Smooth muscle cell of the pulmonary artery (primary cell): ENCODE data around the gene GBP3. TPM values are rescaled to one million over a fixed set of nuclear protein-coding genes. Genes with fewer than 3 reads are reported as not detected.

Experiments used
- total RNA-seq: library from RNA; depleted of rRNA; stranded (reverse); fragments of >200 nt; gene quantifications from 2 replicates; pipeline ENCODE4 v1.2.3, GENCODE V29; 2014

Gene GBP3, protein sequence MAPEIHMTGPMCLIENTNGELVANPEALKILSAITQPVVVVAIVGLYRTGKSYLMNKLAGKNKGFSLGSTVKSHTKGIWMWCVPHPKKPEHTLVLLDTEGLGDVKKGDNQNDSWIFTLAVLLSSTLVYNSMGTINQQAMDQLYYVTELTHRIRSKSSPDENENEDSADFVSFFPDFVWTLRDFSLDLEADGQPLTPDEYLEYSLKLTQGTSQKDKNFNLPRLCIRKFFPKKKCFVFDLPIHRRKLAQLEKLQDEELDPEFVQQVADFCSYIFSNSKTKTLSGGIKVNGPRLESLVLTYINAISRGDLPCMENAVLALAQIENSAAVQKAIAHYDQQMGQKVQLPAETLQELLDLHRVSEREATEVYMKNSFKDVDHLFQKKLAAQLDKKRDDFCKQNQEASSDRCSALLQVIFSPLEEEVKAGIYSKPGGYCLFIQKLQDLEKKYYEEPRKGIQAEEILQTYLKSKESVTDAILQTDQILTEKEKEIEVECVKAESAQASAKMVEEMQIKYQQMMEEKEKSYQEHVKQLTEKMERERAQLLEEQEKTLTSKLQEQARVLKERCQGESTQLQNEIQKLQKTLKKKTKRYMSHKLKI
- 12.1 and 19.3 TPM in 2 replicates for total RNA-seq

GRCh38 chr1:89022167-89022959 is at the start of gene GBP3:
GBP3 (minus strand) TSS chr1:89022866; CDS start chr1:89020721, 2,145 bp downstream.

DNA sequence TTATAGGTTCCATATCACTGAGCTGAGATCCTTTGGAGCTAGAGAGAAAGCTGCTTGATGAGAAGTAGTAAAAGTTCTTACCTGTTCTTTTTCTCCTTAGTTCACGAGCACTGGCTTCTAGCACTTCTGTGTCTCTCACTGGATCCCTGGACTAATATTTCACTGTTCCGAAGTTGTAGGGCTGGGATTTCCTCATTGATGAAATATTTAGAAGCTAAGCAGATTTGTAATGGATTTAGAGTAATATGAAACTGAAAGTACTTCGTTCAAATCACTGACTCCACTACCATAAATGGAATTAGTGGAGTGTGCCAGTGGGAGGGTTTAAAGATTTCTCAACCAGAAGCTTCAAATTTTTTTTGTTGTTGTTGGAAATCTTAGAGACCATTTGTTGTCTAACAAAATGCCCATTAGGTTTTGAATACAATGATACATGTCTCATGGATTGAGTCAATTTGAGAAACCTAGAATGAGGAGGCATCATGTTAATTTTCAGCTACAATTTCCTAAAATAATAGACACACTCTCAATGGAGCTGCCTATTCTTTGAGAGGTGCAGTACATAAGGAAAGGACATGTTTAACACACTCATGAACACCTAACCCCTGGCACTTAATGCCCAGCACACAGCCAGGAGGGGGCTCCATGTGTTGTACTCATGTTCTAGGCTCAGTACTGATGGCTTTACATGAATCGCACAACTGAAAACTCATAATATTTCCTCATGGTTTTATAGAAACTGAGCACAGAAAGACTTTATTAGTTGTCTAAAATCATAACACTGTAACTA is 42.6 kb upstream of the GBP3 start, which contains the start of gene GBP1:
Gene GBP1, minus strand, starts transcription at position 130 of the 790 bp plus-strand sequence. CDS start 1,974 bp downstream, outside the sequence.

Other genes starting within 250 kb of the GBP3 start
- 27.9 and 37.4 TPM in 2 replicates for gene GTF2B, start 131.3 kb downstream of the GBP3 start, total RNA-seq
- gene KYAT3, start 30.2 kb downstream of the GBP3 start, total RNA-seq = 15.6 and 21.7 TPM in 2 replicates
- gene RBMXL1, start 30.2 kb downstream of the GBP3 start, total RNA-seq = 7.0 and 9.9 TPM in 2 replicates
- 12.4 and 15.1 TPM in 2 replicates for gene GBP1, start 42.3 kb upstream of the GBP3 start, total RNA-seq
- gene GBP2, start 103.2 kb upstream of the GBP3 start, total RNA-seq = 24.2 and 44.6 TPM in 2 replicates
- gene GBP7, start 153.1 kb upstream of the GBP3 start, total RNA-seq = not detected in 2 replicates
- 0.52 and 0.66 TPM in 2 replicates for gene GBP4, start 176.1 kb upstream of the GBP3 start, total RNA-seq
- gene GBP5, start 250.0 kb upstream of the GBP3 start, total RNA-seq = 0.07 TPM in 1 of 2 replicates, not detected in the other